Vagina (tissue), 2 donors: ENCODE data around the gene DENND4A. TPM values are rescaled to one million over a fixed set of nuclear protein-coding genes. Genes with fewer than 3 reads are reported as not detected.

Source experiments
- DNase-seq, 2 donors: peaks; one replicate each; pipeline ENCODE4 v3.0.0-alpha.2; 2017; ENCODE audit errors: extremely low spot score in 2 of 2
- H3K27ac ChIP-seq: fragments of 200-600 bp; sonication (generic); one replicate; pipeline ENCODE4 v1.5.1; 2019
- H3K27me3 ChIP-seq: fragments of 200-600 bp; sonication (generic); one replicate; pipeline ENCODE4 v1.5.1; 2019
- H3K36me3 ChIP-seq, 2 donors: fragments of 200-600 bp; sonication (generic); one replicate each; pipeline ENCODE4 v1.5.1; 2017 to 2019
- H3K4me1 ChIP-seq: fragments of 200-600 bp; sonication (generic); one replicate; pipeline ENCODE4 v1.5.1; 2019
- H3K4me3 ChIP-seq, 2 donors: fragments of 200-600 bp; sonication (generic); 1 replicate in 1 of 2; 2 replicates in 1 of 2; pipeline ENCODE4 v1.5.1; 2016 to 2019
- H3K9me3 ChIP-seq: fragments of 200-600 bp; sonication (generic); one replicate; pipeline ENCODE4 v1.5.1; 2019
- POLR2A ChIP-seq, 2 donors: fragments of 450-650 bp; IDR thresholded peaks; one replicate each; pipeline ENCODE4 v1.6.1; 2017; ENCODE audit warnings: antibody characterized with exemption in 2 of 2, mild to moderate bottlenecking in 2 of 2, moderate library complexity in 2 of 2
- POLR2AphosphoS5 ChIP-seq, 2 donors: sonication (generic); formaldehyde crosslinking; IDR thresholded peaks; one replicate each; pipeline ENCODE4 v1.9.0; 2017; ENCODE audit warnings: antibody characterized with exemption in 2 of 2, mild to moderate bottlenecking in 2 of 2, low read depth in 1 of 2; ENCODE audit not compliant: insufficient read depth in 1 of 2
- intact Hi-C: fragments of 100-400 bp; cut with DNase I; formaldehyde crosslinking; loops from one replicate; pipeline ENCODE4 v1.15.1; 2023
- total RNA-seq: library from RNA; depleted of rRNA; stranded (reverse); fragments of >200 nt; gene quantifications from one replicate; pipeline ENCODE4 v1.2.3, GENCODE V29; 2016
- TF ChIP-seq, protein P1 (sequence below), 3 experiments: fragments of 450-650 bp in 2 of 3; fragments of 200-600 bp in 1 of 3; sonication (generic) in 1 of 3; IDR thresholded peaks; one replicate each; pipeline ENCODE4 v1.5.1; 2017 to 2019; ENCODE audit warnings: antibody characterized with exemption in 3 of 3, mild to moderate bottlenecking in 2 of 3, moderate library complexity in 2 of 3

DENND4A gene
- total RNA-seq, 1 donor from 2014 or later: 28.7 TPM

DNA sequence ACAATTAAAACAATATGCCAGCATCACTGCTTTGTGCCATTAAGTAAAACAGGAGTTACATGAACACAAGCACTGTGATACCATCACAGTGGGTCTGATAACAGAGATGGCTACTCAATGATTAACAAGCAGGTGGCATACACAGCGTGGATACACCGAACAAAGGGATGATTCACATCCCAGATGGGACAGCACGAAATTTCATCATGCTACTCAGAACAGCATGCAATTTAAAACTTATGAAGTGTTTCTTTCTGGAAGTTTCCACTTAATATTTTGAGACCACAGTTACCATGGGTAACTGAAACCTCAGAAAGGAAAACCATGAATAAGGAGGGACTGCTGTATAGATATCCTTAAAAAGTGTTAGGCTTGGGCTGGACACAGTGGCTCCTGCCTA is 125.8 kb downstream of the DENND4A start:
- DNase-seq: no peak
- H3K27ac ChIP-seq: no peak overlapping the region
- H3K4me3 ChIP-seq: no peak overlapping the region
- H3K4me1 ChIP-seq: no peaks in the 10 kb centered on the region
- peaks cover 3 to 30% of the 10 kb centered on the region in 2 donors for H3K36me3 ChIP-seq
- no peaks in the 10 kb centered on the region for H3K9me3 ChIP-seq
- intact Hi-C loops: no loop called here
- TF ChIP-seq POLR2A (IDR thresholded peaks at IDR 0.05) (no peak), POLR2AphosphoS5 (IDR thresholded peaks at IDR 0.05; ENCODE audit: insufficient read depth in 1 of 2, low read depth in 1 of 2) (no peak)
- TF ChIP-seq, protein P1, sequence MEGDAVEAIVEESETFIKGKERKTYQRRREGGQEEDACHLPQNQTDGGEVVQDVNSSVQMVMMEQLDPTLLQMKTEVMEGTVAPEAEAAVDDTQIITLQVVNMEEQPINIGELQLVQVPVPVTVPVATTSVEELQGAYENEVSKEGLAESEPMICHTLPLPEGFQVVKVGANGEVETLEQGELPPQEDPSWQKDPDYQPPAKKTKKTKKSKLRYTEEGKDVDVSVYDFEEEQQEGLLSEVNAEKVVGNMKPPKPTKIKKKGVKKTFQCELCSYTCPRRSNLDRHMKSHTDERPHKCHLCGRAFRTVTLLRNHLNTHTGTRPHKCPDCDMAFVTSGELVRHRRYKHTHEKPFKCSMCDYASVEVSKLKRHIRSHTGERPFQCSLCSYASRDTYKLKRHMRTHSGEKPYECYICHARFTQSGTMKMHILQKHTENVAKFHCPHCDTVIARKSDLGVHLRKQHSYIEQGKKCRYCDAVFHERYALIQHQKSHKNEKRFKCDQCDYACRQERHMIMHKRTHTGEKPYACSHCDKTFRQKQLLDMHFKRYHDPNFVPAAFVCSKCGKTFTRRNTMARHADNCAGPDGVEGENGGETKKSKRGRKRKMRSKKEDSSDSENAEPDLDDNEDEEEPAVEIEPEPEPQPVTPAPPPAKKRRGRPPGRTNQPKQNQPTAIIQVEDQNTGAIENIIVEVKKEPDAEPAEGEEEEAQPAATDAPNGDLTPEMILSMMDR (IDR thresholded peaks at IDR 0.05): no peak
- no peaks in the 10 kb centered on the region for H3K27me3 ChIP-seq

DNA sequence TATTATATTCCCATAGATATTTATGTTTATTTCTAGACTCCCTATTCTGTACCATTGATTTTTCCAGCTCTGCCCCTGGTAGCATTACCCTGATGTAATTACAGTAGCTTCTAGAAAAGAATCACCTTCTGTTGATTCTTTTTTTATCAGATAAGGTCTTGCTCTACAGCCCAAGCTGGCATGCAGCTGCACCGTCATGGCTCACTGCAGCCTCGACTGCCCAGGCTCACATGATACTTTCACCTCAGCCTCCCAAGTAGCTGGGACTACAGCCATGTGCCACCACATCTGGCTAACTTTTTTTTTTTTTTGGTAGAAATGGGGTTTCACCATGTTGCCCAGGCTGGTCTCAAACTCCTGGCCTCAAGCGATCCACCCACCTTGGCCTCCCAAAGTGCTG is 128.6 kb downstream of the DENND4A start:
- no peak overlapping the region for H3K27ac ChIP-seq
- no peak overlapping the region for H3K4me3 ChIP-seq
- intact Hi-C loops: no loop called here
- DNase-seq: no peak
- peaks cover 3 to 12% of the 10 kb centered on the region in 2 donors for H3K36me3 ChIP-seq
- no peaks in the 10 kb centered on the region for H3K27me3 ChIP-seq
- H3K4me1 ChIP-seq: no peaks in the 10 kb centered on the region
- H3K9me3 ChIP-seq: no peaks in the 10 kb centered on the region
- TF ChIP-seq POLR2AphosphoS5 (IDR thresholded peaks at IDR 0.05; ENCODE audit: insufficient read depth in 1 of 2, low read depth in 1 of 2) (no peak), POLR2A (IDR thresholded peaks at IDR 0.05) (no peak)
- TF ChIP-seq, protein P1 (IDR thresholded peaks at IDR 0.05): no peak

DNA sequence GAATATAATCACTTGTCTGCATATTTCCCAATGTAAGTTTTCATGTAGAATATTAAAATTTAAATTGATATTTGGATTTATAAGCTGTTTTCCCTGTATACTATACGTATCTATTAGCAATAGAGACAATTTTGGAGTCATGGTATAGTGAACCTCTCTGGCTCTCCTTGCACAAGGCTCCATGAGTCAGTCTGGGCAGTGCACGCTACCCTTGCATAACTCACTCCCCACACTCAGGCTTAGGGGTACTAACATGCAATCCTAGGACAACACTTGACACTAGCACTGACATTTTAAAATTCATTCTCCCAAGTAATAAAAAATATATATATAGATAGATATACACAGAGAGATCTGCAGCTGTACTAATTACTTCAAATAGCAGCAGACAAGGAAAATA is 131.2 kb downstream of the DENND4A start:
- no peak for DNase-seq
- TF ChIP-seq POLR2AphosphoS5 (IDR thresholded peaks at IDR 0.05; ENCODE audit: insufficient read depth in 1 of 2, low read depth in 1 of 2) (no peak), POLR2A (IDR thresholded peaks at IDR 0.05) (no peak)
- TF ChIP-seq, protein P1 (IDR thresholded peaks at IDR 0.05): no peak
- Histone ChIP-seq H3K4me1 (no peaks in the 10 kb centered on the region), H3K27me3 (no peaks in the 10 kb centered on the region), H3K4me3 (no peak overlapping the region), H3K36me3 (peaks cover 3 to 9% of the 10 kb centered on the region in 2 donors), H3K27ac (no peak overlapping the region), H3K9me3 (no peaks in the 10 kb centered on the region)
- intact Hi-C loops: no loop called here

DNA sequence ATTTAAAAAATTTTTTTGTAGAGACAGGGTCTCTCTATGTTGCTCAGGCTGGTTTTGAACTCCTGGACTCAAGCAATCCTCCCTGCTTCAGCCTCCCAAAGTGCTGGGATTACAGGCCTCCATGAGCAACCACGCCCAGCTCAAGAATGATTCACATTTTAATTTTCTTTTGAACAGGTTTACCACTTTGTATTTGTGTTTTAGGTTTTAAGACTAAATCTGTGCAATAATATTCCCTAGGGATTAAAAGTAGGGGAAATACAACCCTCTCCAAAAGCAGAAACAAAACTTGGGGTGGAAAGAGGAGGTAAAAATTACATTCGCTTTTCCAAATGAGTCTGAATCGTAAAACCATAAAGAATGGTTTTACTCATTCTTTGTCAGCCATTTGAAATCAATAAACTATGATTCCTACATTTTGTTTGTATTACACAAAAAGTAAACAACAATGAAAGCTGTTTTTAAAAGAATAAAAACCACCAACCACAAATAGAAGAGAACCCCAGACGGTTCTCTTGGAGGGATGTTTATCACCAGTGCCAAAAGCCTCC is 132.5 kb downstream of the DENND4A start:
- Histone ChIP-seq H3K36me3 (peaks cover 3 to 12% of the 10 kb centered on the region in 2 donors), H3K27me3 (no peaks in the 10 kb centered on the region), H3K9me3 (no peaks in the 10 kb centered on the region), H3K27ac (no peak overlapping the region), H3K4me3 (no peak overlapping the region), H3K4me1 (no peaks in the 10 kb centered on the region)
- no peak for TF ChIP-seq POLR2AphosphoS5 (IDR thresholded peaks at IDR 0.05; ENCODE audit: insufficient read depth in 1 of 2, low read depth in 1 of 2)
- TF ChIP-seq, protein P1 (IDR thresholded peaks at IDR 0.05): no peak
- no peak for TF ChIP-seq POLR2A (IDR thresholded peaks at IDR 0.05)
- no peak for DNase-seq
- intact Hi-C loops: no loop called here

DNA sequence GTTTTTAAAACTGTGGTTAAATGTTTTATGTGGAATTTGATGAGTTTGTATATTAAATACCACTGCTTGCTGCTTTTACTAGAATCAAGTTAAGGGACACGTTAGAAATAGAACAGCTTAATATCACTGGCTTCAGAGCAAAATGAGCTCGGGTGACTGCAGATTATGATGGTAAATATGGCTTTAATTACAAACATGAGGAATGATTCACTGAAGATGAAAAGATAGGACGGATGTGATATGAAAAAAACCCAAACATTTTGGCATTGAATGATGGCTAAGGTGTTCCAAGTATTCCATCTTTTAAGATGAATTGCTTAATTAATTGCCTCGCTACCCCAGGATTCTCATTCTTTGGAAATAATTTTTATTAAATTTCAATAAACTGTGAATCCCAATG is 136.6 kb downstream of the DENND4A start:
- no peaks in the 10 kb centered on the region for H3K4me1 ChIP-seq
- H3K27me3 ChIP-seq: no peaks in the 10 kb centered on the region
- peaks cover 0 to 6% of the 10 kb centered on the region in 2 donors for H3K36me3 ChIP-seq
- intact Hi-C loops: no loop called here
- H3K9me3 ChIP-seq: no peaks in the 10 kb centered on the region
- H3K4me3 ChIP-seq: no peak overlapping the region
- H3K27ac ChIP-seq: no peak overlapping the region
- TF ChIP-seq POLR2AphosphoS5 (IDR thresholded peaks at IDR 0.05; ENCODE audit: insufficient read depth in 1 of 2, low read depth in 1 of 2) (no peak), POLR2A (IDR thresholded peaks at IDR 0.05) (no peak)
- TF ChIP-seq, protein P1 (IDR thresholded peaks at IDR 0.05): no peak
- DNase-seq: no peak
